Measurements from ENCODE around the gene GZMH. TPM values are rescaled to one million over a fixed set of nuclear protein-coding genes. Genes with fewer than 3 reads are reported as not detected.

Gene GZMH
- total and polyA plus RNA-seq, 2 donors (not counting 3 experiments of a cell fraction or from before 2014, with no cell fraction given) = not detected

GRCh38 chr14:24613747-24614146 lies 4.3 kb upstream of the GZMH start:
- H3K27me3 ChIP-seq (ENCODE audit: control insufficient read depth in 2 of 2, insufficient read depth in 2 of 2, low read length in 2 of 2) = no peaks in the 10 kb centered on the region
- H3K9me3 ChIP-seq (replicated peaks; ENCODE audit: control insufficient read depth, insufficient read depth, low read length) = no peaks in the 10 kb centered on the region
- ChIA-PET CTCF (no interaction called here), POLR2A (no interaction called here)
- dilution Hi-C loops (cut with MboI; ENCODE audit: extremely low pct_ligation_motif_present, low sequenced_read_pairs) = no loop called here
- no TSS peak for BruUV-seq (replicated peaks)
- no peaks in the 10 kb centered on the region for H3K36me3 ChIP-seq (ENCODE audit: control insufficient read depth in 2 of 2, extremely low read depth in 1 of 2, insufficient read depth in 2 of 2, low read length in 2 of 2)
- H3K9ac ChIP-seq (replicated peaks; ENCODE audit: extremely low read depth, insufficient read depth, low read length) = no peak overlapping the region
- TF ChIP-seq GATA2 (IDR thresholded peaks at IDR 0.05; ENCODE audit: insufficient read depth, insufficient read length, low read depth, low read length) (no peak), POLR2A (IDR thresholded peaks at IDR 0.05; ENCODE audit: low read depth, low read length) (no peak), POLR2AphosphoS5 (IDR thresholded peaks at IDR 0.05; ENCODE audit: insufficient read depth, low read depth, low read length) (no peak), FOS (IDR thresholded peaks at IDR 0.05; ENCODE audit: borderline replicate concordance, insufficient read depth, low read length) (no peak), EZH2 (IDR thresholded peaks at IDR 0.05; ENCODE audit: borderline replicate concordance, low read depth, low read length, severe bottlenecking) (no peak), MAX (IDR thresholded peaks at IDR 0.05; ENCODE audit: insufficient read depth, insufficient read length) (no peak), MYC (IDR thresholded peaks at IDR 0.05; ENCODE audit: low read depth, low read length) (no peak), JUN (IDR thresholded peaks at IDR 0.05; ENCODE audit: borderline replicate concordance, insufficient read depth, insufficient read length, low read depth) (no peak), CTCF (IDR thresholded peaks at IDR 0.05; ENCODE audit: extremely low read depth in 1 of 2, insufficient read depth in 1 of 2, low read depth in 1 of 2, low read length in 2 of 2) (no peak)
- H3K4me2 ChIP-seq (ENCODE audit: insufficient read depth, low read length) = no peak overlapping the region
- no peak overlapping the region for H3K27ac ChIP-seq (ENCODE audit: insufficient read depth, low read depth, low read length)
- H3K79me2 ChIP-seq (ENCODE audit: control insufficient read depth, insufficient read depth, low read length) = no peaks in the 10 kb centered on the region
- no peaks in the 10 kb centered on the region for H4K20me1 ChIP-seq (replicated peaks; ENCODE audit: control insufficient read depth, extremely low read depth, insufficient read depth, low read length)
- FAIRE-seq (no peak), DNase-seq (ENCODE audit: low read depth, low spot score) (no peak)
- intact Hi-C loops (cut with micrococcal nuclease) = no loop called here
- no peaks in the 10 kb centered on the region for H3K4me1 ChIP-seq (ENCODE audit: control insufficient read depth, extremely low read depth, insufficient read depth, low read length)
- no peaks in the 10 kb centered on the region for H3K9me1 ChIP-seq (replicated peaks; ENCODE audit: control insufficient read depth, extremely low read depth, insufficient read depth, low read length)
- no peak overlapping the region for H2AFZ ChIP-seq (ENCODE audit: low read depth, low read length)
- no peak overlapping the region for H3K4me3 ChIP-seq (replicated peaks in 1 of 3; ENCODE audit: insufficient read depth in 1 of 3, low read depth in 1 of 3, low read length in 3 of 3)
